Endometrial microvascular endothelial cells (primary cell): ENCODE results near the gene CIT. TPM values are rescaled to one million over a fixed set of nuclear protein-coding genes. Genes with fewer than 3 reads are reported as not detected.

ENCODE experiments used
- in situ Hi-C: cut with HindIII; loops from 2 replicates; pipeline ENCODE4 v1.10.0; 2017; ENCODE audit warnings: low sequenced_read_pairs, low pct_unique_long_range_greater_than_20kb; ENCODE audit errors: inconsistent ontology term
- total RNA-seq: library from RNA; depleted of rRNA; stranded (reverse); fragments of >200 nt; gene quantifications from one replicate; pipeline ENCODE4 v1.2.3, GENCODE V29; 2015; ENCODE audit errors: inconsistent ontology term

The CIT gene
- total RNA-seq, 1 donor from 2014 or later: 33.0 TPM

DNA sequence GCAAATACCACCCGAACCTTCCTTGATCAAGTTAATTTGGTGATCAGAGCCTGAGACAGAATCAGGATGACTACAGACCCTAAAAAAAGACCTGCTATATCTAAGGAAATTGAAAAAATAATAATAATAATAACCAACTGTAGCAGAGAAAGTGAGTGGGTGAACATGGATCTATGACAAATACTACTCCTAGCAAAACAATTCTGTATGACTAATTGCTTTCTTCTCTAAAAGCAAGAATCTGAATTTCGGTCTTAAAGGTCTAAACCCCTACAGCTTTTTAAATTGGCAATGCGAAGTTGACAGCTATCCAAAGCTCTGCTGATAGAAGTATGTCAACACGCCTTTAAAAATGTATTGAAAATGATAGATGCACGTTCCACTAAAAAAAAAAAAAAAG is 107.0 kb downstream of the CIT start:
- in situ Hi-C loops: no loop called here

- in situ Hi-C loops: no loop called here
Measured at GRCh38 chr12:119762619-119763018, 114.5 kb downstream of the CIT start.

GRCh38 chr12:119758722-119759121 is 118.4 kb downstream of the CIT start:
- in situ Hi-C loops: no loop called here

DNA sequence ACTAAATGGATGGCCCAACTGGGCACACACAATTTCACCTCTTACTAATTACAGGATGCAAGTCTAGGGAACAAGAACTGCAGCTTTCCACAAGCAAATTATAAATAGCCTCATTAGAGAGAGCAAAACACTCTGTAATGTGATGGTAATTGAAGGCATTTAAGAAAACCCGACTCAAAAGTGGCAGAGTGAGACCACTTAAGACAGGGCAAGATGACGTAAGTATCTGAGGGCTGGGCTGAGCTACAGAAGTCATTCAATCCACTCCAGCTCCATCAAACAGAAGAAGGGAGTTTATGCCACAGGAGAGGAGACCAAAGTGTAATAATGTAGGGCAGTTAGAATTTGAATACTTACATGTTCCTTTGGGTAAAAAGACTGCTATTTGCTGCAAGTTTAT is 118.9 kb downstream of the CIT start:
- in situ Hi-C loops: no loop called here

- in situ Hi-C loops: no loop called here
Measured at GRCh38 chr12:119751961-119752360, 125.2 kb downstream of the CIT start.

DNA sequence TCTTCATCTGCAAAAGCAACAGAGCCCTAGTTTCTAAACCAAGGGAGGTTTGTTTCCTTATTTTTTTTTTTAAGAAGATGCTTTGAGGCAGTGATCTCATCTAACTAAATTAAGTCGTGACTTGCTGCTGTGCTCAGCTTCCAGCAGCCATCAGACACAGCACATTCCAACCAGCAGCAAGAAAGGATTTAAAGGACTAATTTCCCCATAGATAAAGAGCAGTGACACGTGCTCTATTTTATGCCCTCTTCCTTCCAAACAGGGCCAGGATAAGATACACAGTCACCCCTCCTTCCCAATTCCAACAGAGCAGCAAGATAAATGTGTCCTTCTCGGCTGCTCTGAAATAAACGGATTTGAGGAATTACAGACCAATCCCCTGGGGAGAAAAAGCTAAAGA is 127.5 kb downstream of the CIT start:
- in situ Hi-C loops: no loop called here

- in situ Hi-C loops: no loop called here
Measured at GRCh38 chr12:119748497-119748896, 128.6 kb downstream of the CIT start.

- in situ Hi-C loops: no loop called here
Measured at GRCh38 chr12:119746169-119746568, 131.0 kb downstream of the CIT start.

DNA sequence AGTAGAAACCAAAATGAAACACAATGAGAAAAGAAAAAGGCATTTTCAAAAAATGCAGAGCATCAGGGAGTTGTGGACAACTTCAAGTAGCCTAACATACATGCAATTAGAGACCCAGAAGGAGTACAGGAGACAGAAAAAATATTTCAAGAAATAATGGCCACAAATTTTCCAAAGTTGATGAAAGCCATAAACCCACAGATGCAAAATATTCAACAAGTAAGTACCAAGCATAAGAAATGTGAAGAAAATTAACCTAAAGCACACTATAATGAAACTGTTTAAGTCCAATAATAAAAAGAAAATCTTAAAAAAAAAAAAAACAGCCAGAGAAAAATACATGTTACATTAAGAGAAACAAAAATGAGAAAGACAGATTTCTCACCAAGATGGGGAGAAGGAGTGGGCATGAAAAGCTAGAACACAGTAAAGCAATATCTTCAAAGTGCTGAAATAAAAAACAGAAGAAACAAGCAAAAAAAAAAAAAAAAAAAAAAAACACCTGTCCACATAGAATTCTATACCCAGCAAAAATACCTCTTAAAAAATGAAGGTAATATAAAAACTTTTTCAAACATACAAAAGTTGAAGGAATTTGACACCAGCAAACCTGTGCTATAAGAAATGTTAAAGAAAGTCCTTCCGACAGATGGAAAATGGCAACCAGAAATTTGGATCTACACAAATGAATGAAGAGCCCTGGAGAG is 132.1 kb downstream of the CIT start:
- in situ Hi-C loops: no loop called here

DNA sequence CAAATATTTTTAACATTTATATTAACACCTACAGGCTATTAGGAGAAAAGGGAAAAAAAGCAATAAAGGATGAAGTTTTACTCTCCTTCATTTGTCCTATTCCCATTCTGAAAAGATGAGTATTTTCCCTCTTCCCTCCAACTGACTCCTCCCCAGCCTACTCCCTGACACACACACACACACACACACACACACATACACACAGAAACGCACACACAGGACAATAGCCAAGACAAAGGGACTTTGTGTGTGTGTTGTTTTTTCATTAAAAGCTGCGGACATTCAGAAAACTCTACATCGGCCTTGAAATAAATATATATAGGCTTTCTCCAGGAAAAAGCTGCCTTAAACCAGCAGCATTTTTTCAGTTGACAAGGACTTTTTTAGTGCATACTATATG is 134.4 kb downstream of the CIT start:
- in situ Hi-C loops: no loop called here

GRCh38 chr12:119740830-119741229 is 136.3 kb downstream of the CIT start:
- in situ Hi-C loops: no loop called here

GRCh38 chr12:119735079-119735478 is 142.0 kb downstream of the CIT start:
- in situ Hi-C loops: no loop called here

GRCh38 chr12:119730381-119730780 is 146.7 kb downstream of the CIT start:
- in situ Hi-C loops: no loop called here

GRCh38 chr12:119729871-119730270 is 147.2 kb downstream of the CIT start:
- in situ Hi-C loops: no loop called here

- in situ Hi-C loops: no loop called here
Measured at GRCh38 chr12:119728444-119728745, 148.7 kb downstream of the CIT start.

- in situ Hi-C loops: no loop called here
Measured at GRCh38 chr12:119727600-119728443, 149.3 kb downstream of the CIT start.

GRCh38 chr12:119725523-119725922 is 151.6 kb downstream of the CIT start:
- in situ Hi-C loops: no loop called here

DNA sequence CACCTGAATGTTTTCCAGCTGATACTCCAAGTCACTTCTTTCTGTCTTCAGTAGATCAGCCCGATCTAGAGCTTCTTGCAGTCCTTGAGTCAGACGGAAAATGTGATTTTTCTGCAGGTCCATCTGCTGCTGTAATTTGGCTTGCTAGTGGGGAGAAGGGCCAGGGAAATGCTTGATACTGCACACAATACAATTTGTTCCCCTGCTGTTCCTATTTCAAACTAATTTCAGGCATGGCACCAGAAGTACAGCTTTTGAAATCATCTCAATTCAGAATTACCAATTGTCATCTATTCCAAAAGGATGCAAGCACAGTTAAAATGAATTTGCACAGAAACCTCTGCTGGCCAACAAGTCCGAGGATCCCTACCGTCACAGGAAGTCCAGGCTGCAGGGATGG is 155.8 kb downstream of the CIT start:
- in situ Hi-C loops: no loop called here

GRCh38 chr12:119720349-119720748 is 156.8 kb downstream of the CIT start:
- in situ Hi-C loops: no loop called here

DNA sequence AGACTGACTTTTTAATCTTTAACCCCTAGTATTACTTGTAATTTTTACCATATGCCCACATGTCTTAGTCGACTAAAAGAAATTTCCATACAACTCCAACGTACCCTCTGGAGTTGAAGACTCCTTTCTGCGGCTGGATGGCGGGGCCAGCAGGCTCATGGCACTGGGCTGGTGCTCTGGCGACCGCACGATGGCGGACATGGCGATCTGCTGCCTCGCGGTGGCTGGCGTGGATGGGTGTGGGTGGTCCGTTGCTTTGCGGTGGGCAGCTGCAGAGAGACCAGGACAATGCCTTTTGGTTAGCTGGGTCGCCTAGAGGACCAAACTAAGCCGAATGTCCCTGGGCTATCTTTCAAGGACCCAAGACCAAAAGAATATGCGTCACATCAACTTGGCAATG is 159.0 kb downstream of the CIT start:
- in situ Hi-C loops: no loop called here

DNA sequence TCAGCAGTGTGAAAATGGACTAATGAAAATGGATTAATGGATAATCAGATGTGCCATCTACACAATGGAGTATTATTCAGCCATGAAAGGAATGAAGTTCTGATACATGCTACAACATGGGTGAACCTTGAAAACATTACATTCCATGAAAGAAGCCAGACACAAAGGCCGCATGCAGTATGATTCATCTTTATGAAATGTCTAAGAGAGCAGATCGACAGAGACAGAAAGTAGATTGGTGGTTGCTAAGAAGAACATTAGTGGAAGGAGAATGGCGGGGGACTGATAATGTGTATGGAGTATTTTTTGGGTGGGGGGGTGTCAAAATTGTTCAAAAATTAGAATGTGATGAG is 161.9 kb downstream of the CIT start:
- in situ Hi-C loops: no loop called here
